Osteoblast (primary cell): ENCODE results near the gene ADPRM. TPM values are rescaled to one million over a fixed set of nuclear protein-coding genes. Genes with fewer than 3 reads are reported as not detected.

ENCODE experiments used
- DNase-seq: peaks from one replicate; pipeline ENCODE4 v3.0.0; 2011; ENCODE audit warnings: low spot score, mixed read lengths; ENCODE audit not compliant: insufficient read length; ENCODE audit errors: missing footprints
- H2AFZ ChIP-seq: 2 replicates; pipeline ENCODE4 v1.6.0; 2011; ENCODE audit warnings: mild to moderate bottlenecking, low read length
- H3K27ac ChIP-seq: 2 replicates; pipeline ENCODE4 v1.5.1; 2011; ENCODE audit warnings: mild to moderate bottlenecking, low read depth, low read length, moderate library complexity
- H3K27me3 ChIP-seq: 2 replicates; pipeline ENCODE4 v1.6.0; 2012; ENCODE audit warnings: mild to moderate bottlenecking, control low read depth, inconsistent platforms, low read length, moderate library complexity; ENCODE audit not compliant: insufficient read depth
- H3K36me3 ChIP-seq: 2 replicates; pipeline ENCODE4 v1.5.1; 2011; ENCODE audit warnings: mild to moderate bottlenecking, low read length, control low read depth, moderate library complexity; ENCODE audit not compliant: insufficient read depth
- H3K4me1 ChIP-seq: 2 replicates; pipeline ENCODE4 v1.5.1; 2011; ENCODE audit warnings: mild to moderate bottlenecking, low read length, control low read depth, moderate library complexity; ENCODE audit not compliant: insufficient read depth
- H3K4me2 ChIP-seq: 2 replicates; pipeline ENCODE4 v1.6.0; 2011; ENCODE audit warnings: mild to moderate bottlenecking, low read length; ENCODE audit not compliant: insufficient read depth
- H3K4me3 ChIP-seq: fragments of 200-600 bp; sonication (generic); 3 replicates; pipeline ENCODE4 v1.5.1; 2012; ENCODE audit warnings: mild to moderate bottlenecking, low read length, inconsistent platforms; ENCODE audit not compliant: insufficient read depth
- H3K79me2 ChIP-seq: 2 replicates; pipeline ENCODE4 v1.6.0; 2012; ENCODE audit warnings: mild to moderate bottlenecking, low read length, control low read depth, inconsistent platforms; ENCODE audit not compliant: insufficient read depth
- H3K9me3 ChIP-seq: 2 replicates; pipeline ENCODE4 v1.5.1; 2011; ENCODE audit warnings: low read depth, low read length, control low read depth
- H4K20me1 ChIP-seq: 2 replicates; pipeline ENCODE4 v1.6.0; 2012; ENCODE audit warnings: mild to moderate bottlenecking, low read length, control low read depth; ENCODE audit not compliant: insufficient read depth
- total RNA-seq: library from RNA; depleted of rRNA; stranded (reverse); fragments of >200 nt; gene quantifications from 2 replicates; pipeline ENCODE4 v1.2.3, GENCODE V29; 2012
- TF ChIP-seq, protein P1 (sequence below): IDR thresholded peaks from 2 replicates; pipeline ENCODE4 v1.5.1; 2011; ENCODE audit warnings: mild to moderate bottlenecking, low read depth, low read length, moderate library complexity; ENCODE audit errors: extremely low read depth

Gene ADPRM
- total RNA-seq, 1 donor: 17.4 TPM

GRCh38 chr17:10735251-10735650 lies 37.9 kb downstream of the ADPRM start:
- H3K79me2 ChIP-seq: no peaks in the 10 kb centered on the region
- no peak overlapping the region for H3K4me3 ChIP-seq
- no peaks in the 10 kb centered on the region for H3K9me3 ChIP-seq
- TF ChIP-seq, protein P1, sequence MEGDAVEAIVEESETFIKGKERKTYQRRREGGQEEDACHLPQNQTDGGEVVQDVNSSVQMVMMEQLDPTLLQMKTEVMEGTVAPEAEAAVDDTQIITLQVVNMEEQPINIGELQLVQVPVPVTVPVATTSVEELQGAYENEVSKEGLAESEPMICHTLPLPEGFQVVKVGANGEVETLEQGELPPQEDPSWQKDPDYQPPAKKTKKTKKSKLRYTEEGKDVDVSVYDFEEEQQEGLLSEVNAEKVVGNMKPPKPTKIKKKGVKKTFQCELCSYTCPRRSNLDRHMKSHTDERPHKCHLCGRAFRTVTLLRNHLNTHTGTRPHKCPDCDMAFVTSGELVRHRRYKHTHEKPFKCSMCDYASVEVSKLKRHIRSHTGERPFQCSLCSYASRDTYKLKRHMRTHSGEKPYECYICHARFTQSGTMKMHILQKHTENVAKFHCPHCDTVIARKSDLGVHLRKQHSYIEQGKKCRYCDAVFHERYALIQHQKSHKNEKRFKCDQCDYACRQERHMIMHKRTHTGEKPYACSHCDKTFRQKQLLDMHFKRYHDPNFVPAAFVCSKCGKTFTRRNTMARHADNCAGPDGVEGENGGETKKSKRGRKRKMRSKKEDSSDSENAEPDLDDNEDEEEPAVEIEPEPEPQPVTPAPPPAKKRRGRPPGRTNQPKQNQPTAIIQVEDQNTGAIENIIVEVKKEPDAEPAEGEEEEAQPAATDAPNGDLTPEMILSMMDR: no peak
- H3K36me3 ChIP-seq: no peaks in the 10 kb centered on the region
- peaks cover 11% of the 10 kb centered on the region for H3K27me3 ChIP-seq
- H3K27ac ChIP-seq: no peak overlapping the region
- no peak overlapping the region for H3K4me2 ChIP-seq
- H2AFZ ChIP-seq: no peak overlapping the region
- H4K20me1 ChIP-seq: no peaks in the 10 kb centered on the region
- no peak for DNase-seq
- peaks cover 6% of the 10 kb centered on the region for H3K4me1 ChIP-seq

DNA sequence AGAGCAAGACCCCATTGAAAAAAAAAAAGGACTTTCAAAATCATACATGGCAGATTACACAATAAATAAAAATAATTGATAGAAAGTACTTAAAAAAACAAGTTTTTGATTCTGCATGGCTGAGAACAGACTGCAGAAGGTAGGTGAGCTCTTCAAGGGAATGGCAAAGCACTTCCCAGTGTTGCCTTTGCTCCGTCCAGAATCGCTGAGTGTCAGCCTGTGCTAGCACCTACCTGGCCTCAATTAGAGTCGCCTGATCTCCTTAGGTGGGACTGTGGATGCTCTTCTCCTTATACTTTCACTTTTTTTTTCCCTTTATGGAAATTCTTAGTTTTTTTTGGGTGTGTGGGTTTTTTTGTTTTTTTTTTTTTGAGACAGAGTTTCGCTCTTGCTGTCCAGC lies 38.4 kb downstream of the ADPRM start:
- Histone ChIP-seq H3K4me1 (peaks cover 2% of the 10 kb centered on the region), H2AFZ (no peak overlapping the region), H4K20me1 (no peaks in the 10 kb centered on the region), H3K4me2 (no peak overlapping the region), H3K27me3 (peaks cover 11% of the 10 kb centered on the region), H3K27ac (no peak overlapping the region), H3K4me3 (no peak overlapping the region), H3K36me3 (no peaks in the 10 kb centered on the region), H3K9me3 (no peaks in the 10 kb centered on the region), H3K79me2 (no peaks in the 10 kb centered on the region)
- TF ChIP-seq, protein P1: no peak
- no peak for DNase-seq

DNA sequence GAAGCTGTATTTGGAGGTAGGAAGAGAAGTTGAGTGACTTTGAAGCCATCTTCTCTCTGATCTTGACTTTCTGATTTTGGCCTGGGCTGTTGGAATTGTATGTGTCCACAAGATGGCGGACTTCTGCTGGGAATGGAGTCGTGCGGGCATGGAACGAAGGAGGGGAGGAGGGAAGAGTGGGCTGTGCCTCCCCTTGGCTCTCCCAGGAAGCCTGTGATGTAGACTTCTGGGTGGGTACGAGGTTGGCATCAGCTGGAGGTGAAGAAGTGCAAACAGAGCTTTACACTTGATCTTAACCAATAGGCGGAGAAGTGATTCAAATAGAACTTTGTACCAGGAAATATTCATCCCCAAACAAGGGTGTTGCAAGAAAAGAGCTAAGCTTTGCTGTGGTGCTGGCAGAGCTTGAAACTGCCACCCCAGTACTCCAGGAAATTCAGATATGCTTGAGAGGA lies 39.8 kb downstream of the ADPRM start:
- Histone ChIP-seq H3K4me1 (no peaks in the 10 kb centered on the region), H3K79me2 (no peaks in the 10 kb centered on the region), H3K36me3 (no peaks in the 10 kb centered on the region), H4K20me1 (no peaks in the 10 kb centered on the region), H3K4me3 (no peak overlapping the region), H3K9me3 (no peaks in the 10 kb centered on the region), H2AFZ (no peak overlapping the region), H3K27me3 (peaks cover 11% of the 10 kb centered on the region), H3K4me2 (no peak overlapping the region), H3K27ac (no peak overlapping the region)
- peak; percentile 91 for DNase-seq
- TF ChIP-seq, protein P1: peak; percentile 87

GRCh38 chr17:10737736-10738135 lies 40.3 kb downstream of the ADPRM start:
- H3K79me2 ChIP-seq: no peaks in the 10 kb centered on the region
- H3K4me1 ChIP-seq: no peaks in the 10 kb centered on the region
- H3K36me3 ChIP-seq: no peaks in the 10 kb centered on the region
- TF ChIP-seq, protein P1: no peak
- no peaks in the 10 kb centered on the region for H4K20me1 ChIP-seq
- DNase-seq: no peak
- no peak overlapping the region for H3K27ac ChIP-seq
- no peak overlapping the region for H3K4me3 ChIP-seq
- no peaks in the 10 kb centered on the region for H3K9me3 ChIP-seq
- H3K4me2 ChIP-seq: no peak overlapping the region
- H3K27me3 ChIP-seq: peaks cover 11% of the 10 kb centered on the region
- H2AFZ ChIP-seq: no peak overlapping the region
